ENCODE results near the gene LAMC2. TPM values are rescaled to one million over a fixed set of nuclear protein-coding genes. Genes with fewer than 3 reads are reported as not detected.
"Not testable (repeated sequence)": the region's sequence is repeated elsewhere in the genome, so short reads cannot be mapped to it uniquely, and the experiment has no call there.

LAMC2 gene
- polyA plus RNA-seq, 1 donor (not counting 4 experiments of a cell fraction or from before 2014, with no cell fraction given) = 1,627 TPM

- H2AFZ ChIP-seq (ENCODE audit: control insufficient read depth, low read length) = peak overlapping the region; percentile 61
- H3K27ac ChIP-seq (ENCODE audit: control insufficient read depth, insufficient read depth, low read length) = peak overlapping the region; percentile 73
- no peaks in the 10 kb centered on the region for H4K20me1 ChIP-seq (ENCODE audit: control insufficient read depth, extremely low read depth, insufficient read depth, low read length)
- dilution Hi-C loops (cut with MboI; ENCODE audit: extremely low pct_ligation_motif_present, low sequenced_read_pairs) = no loop called here
- no peaks in the 10 kb centered on the region for H3K79me2 ChIP-seq (ENCODE audit: control insufficient read depth, insufficient read depth, low read length)
- H3K27me3 ChIP-seq (ENCODE audit: control insufficient read depth, extremely low read depth, insufficient read depth, low read length) = no peaks in the 10 kb centered on the region
- TF ChIP-seq EZH2 (IDR thresholded peaks at IDR 0.05; ENCODE audit: low read length) = no peak
- TF ChIP-seq, protein P1, sequence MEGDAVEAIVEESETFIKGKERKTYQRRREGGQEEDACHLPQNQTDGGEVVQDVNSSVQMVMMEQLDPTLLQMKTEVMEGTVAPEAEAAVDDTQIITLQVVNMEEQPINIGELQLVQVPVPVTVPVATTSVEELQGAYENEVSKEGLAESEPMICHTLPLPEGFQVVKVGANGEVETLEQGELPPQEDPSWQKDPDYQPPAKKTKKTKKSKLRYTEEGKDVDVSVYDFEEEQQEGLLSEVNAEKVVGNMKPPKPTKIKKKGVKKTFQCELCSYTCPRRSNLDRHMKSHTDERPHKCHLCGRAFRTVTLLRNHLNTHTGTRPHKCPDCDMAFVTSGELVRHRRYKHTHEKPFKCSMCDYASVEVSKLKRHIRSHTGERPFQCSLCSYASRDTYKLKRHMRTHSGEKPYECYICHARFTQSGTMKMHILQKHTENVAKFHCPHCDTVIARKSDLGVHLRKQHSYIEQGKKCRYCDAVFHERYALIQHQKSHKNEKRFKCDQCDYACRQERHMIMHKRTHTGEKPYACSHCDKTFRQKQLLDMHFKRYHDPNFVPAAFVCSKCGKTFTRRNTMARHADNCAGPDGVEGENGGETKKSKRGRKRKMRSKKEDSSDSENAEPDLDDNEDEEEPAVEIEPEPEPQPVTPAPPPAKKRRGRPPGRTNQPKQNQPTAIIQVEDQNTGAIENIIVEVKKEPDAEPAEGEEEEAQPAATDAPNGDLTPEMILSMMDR (optimal IDR thresholded peaks at IDR 0.05 in 1 of 3, IDR thresholded peaks at IDR 0.05 in 1 of 3, conservative IDR thresholded peaks at IDR 0.05 in 1 of 3; ENCODE audit: extremely low read depth in 1 of 3, insufficient read depth in 2 of 3, low read length in 3 of 3) = no peak
- no peak overlapping the region for H3K4me3 ChIP-seq (ENCODE audit: control insufficient read depth in 2 of 3, extremely low read depth in 1 of 3, insufficient read depth in 2 of 3, low read depth in 1 of 3, low read length in 3 of 3)
- peaks cover 1 to 4% of the 10 kb centered on the region in 2 experiments for H3K36me3 ChIP-seq (ENCODE audit: control insufficient read depth in 2 of 2, extremely low read depth in 1 of 2, insufficient read depth in 2 of 2, low read length in 2 of 2)
- FAIRE-seq = peak; percentile 52
- DNase-seq (ENCODE audit: low read depth, low spot score) = no peak
- H3K4me2 ChIP-seq (ENCODE audit: control insufficient read depth, extremely low read depth, insufficient read depth, low read depth, low read length) = peak overlapping the region; percentile 61
- H3K9me1 ChIP-seq (ENCODE audit: control insufficient read depth, extremely low read depth, insufficient read depth, low read length) = no peaks in the 10 kb centered on the region
- no peaks in the 10 kb centered on the region for H3K9me3 ChIP-seq (ENCODE audit: control insufficient read depth, low read depth, low read length)
- H3K4me1 ChIP-seq (ENCODE audit: control insufficient read depth, extremely low read depth, insufficient read depth, low read length) = peaks cover 24% of the 10 kb centered on the region
- H3K9ac ChIP-seq (ENCODE audit: control insufficient read depth, extremely low read depth, insufficient read depth, low read length) = peak overlapping the region; percentile 62
Observed at GRCh38 chr1:183149273-183149672, 36.8 kb upstream of the LAMC2 start.

DNA sequence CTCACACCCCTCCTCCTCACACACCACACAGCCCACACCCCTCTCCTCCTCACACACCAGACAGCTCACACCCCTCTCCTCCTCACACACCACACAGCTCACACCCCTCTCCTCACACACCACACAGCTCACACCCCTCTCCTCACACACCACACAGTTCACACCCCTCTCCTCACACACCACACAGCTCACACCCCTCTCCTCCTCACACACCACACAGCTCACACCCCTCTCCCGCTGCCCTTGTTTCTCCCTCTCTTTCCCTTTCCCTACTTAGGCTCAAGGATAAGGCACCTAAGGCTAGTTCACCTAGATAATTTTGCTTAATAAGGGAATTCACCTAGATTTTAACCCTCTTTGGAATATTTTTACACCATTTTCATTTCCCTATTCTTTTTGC lies 36.0 kb upstream of the LAMC2 start:
- H4K20me1 ChIP-seq (ENCODE audit: control insufficient read depth, extremely low read depth, insufficient read depth, low read length); FAIRE-seq; H3K27me3 ChIP-seq (ENCODE audit: control insufficient read depth, extremely low read depth, insufficient read depth, low read length); H3K4me2 ChIP-seq (ENCODE audit: control insufficient read depth, extremely low read depth, insufficient read depth, low read depth, low read length); H3K9me3 ChIP-seq (ENCODE audit: control insufficient read depth, low read depth, low read length); H3K4me3 ChIP-seq (ENCODE audit: control insufficient read depth in 2 of 3, extremely low read depth in 1 of 3, insufficient read depth in 2 of 3, low read depth in 1 of 3, low read length in 3 of 3); H3K79me2 ChIP-seq (ENCODE audit: control insufficient read depth, insufficient read depth, low read length); dilution Hi-C loops (cut with MboI; ENCODE audit: extremely low pct_ligation_motif_present, low sequenced_read_pairs); DNase-seq (ENCODE audit: low read depth, low spot score); H3K9me1 ChIP-seq (ENCODE audit: control insufficient read depth, extremely low read depth, insufficient read depth, low read length); H3K36me3 ChIP-seq (ENCODE audit: control insufficient read depth in 2 of 2, extremely low read depth in 1 of 2, insufficient read depth in 2 of 2, low read length in 2 of 2); H2AFZ ChIP-seq (ENCODE audit: control insufficient read depth, low read length): not testable (repeated sequence)
- H3K27ac ChIP-seq (ENCODE audit: control insufficient read depth, insufficient read depth, low read length) = peak overlapping the region; percentile 73
- peak overlapping the region; percentile 62 for H3K9ac ChIP-seq (ENCODE audit: control insufficient read depth, extremely low read depth, insufficient read depth, low read length)
- H3K4me1 ChIP-seq (ENCODE audit: control insufficient read depth, extremely low read depth, insufficient read depth, low read length) = peaks cover 27% of the 10 kb centered on the region

GRCh38 chr1:183150445-183150844 lies 35.6 kb upstream of the LAMC2 start:
- H4K20me1 ChIP-seq (ENCODE audit: control insufficient read depth, extremely low read depth, insufficient read depth, low read length) = no peaks in the 10 kb centered on the region
- H3K9me1 ChIP-seq (ENCODE audit: control insufficient read depth, extremely low read depth, insufficient read depth, low read length) = no peaks in the 10 kb centered on the region
- dilution Hi-C loops (cut with MboI; ENCODE audit: extremely low pct_ligation_motif_present, low sequenced_read_pairs) = no loop called here
- DNase-seq (ENCODE audit: low read depth, low spot score) (no peak), FAIRE-seq (no peak)
- no peak overlapping the region for H3K9ac ChIP-seq (ENCODE audit: control insufficient read depth, extremely low read depth, insufficient read depth, low read length)
- H3K36me3 ChIP-seq (ENCODE audit: control insufficient read depth in 2 of 2, extremely low read depth in 1 of 2, insufficient read depth in 2 of 2, low read length in 2 of 2) = no peaks in the 10 kb centered on the region
- no peaks in the 10 kb centered on the region for H3K27me3 ChIP-seq (ENCODE audit: control insufficient read depth, extremely low read depth, insufficient read depth, low read length)
- TF ChIP-seq EZH2 (IDR thresholded peaks at IDR 0.05; ENCODE audit: low read length) = no peak
- TF ChIP-seq, protein P1 (optimal IDR thresholded peaks at IDR 0.05 in 1 of 3, IDR thresholded peaks at IDR 0.05 in 1 of 3, conservative IDR thresholded peaks at IDR 0.05 in 1 of 3; ENCODE audit: extremely low read depth in 1 of 3, insufficient read depth in 2 of 3, low read length in 3 of 3) = no peak
- no peaks in the 10 kb centered on the region for H3K79me2 ChIP-seq (ENCODE audit: control insufficient read depth, insufficient read depth, low read length)
- no peak overlapping the region for H2AFZ ChIP-seq (ENCODE audit: control insufficient read depth, low read length)
- no peak overlapping the region for H3K4me3 ChIP-seq (ENCODE audit: control insufficient read depth in 2 of 3, extremely low read depth in 1 of 3, insufficient read depth in 2 of 3, low read depth in 1 of 3, low read length in 3 of 3)
- no peak overlapping the region for H3K4me2 ChIP-seq (ENCODE audit: control insufficient read depth, extremely low read depth, insufficient read depth, low read depth, low read length)
- H3K9me3 ChIP-seq (ENCODE audit: control insufficient read depth, low read depth, low read length) = no peaks in the 10 kb centered on the region
- peaks cover 27% of the 10 kb centered on the region for H3K4me1 ChIP-seq (ENCODE audit: control insufficient read depth, extremely low read depth, insufficient read depth, low read length)
- H3K27ac ChIP-seq (ENCODE audit: control insufficient read depth, insufficient read depth, low read length) = peak overlapping the region; percentile 73
